B cell (primary cell): ENCODE measurements around the gene AP4E1.

Source experiments
- EZH2 ChIP-seq: IDR thresholded peaks from 2 replicates; pipeline ENCODE4 v1.6.1; 2012; ENCODE audit warnings: borderline replicate concordance, low read depth, mild to moderate bottlenecking, moderate library complexity, low read length; ENCODE audit not compliant: insufficient read depth, poor library complexity, severe bottlenecking
- TF ChIP-seq, protein P1 (sequence below): fragments of 200-600 bp; IDR thresholded peaks from one replicate; pipeline ENCODE4 v1.8.0; 2022; ENCODE audit warnings: antibody characterized with exemption, mild to moderate bottlenecking

DNA sequence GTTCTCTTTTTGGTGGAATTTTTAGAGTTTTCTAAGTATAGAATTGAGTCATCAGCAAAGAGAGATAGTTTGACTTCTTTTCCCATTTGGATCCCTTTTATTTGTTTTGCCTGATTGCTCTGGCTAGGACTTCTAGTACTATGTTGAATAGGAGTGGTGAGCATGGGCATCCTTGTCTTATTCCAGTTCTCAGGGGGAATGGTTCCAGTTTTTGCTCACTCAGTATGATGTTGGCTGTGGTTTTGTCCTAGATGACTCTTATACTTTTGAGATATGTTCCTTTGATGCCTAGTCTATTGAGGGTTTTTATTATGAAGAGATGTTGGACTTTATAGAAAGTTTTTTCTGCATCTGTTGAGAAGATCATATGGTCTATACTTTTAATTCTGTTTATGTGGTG is 113.7 kb downstream of the AP4E1 start:
- TF ChIP-seq, protein P1, sequence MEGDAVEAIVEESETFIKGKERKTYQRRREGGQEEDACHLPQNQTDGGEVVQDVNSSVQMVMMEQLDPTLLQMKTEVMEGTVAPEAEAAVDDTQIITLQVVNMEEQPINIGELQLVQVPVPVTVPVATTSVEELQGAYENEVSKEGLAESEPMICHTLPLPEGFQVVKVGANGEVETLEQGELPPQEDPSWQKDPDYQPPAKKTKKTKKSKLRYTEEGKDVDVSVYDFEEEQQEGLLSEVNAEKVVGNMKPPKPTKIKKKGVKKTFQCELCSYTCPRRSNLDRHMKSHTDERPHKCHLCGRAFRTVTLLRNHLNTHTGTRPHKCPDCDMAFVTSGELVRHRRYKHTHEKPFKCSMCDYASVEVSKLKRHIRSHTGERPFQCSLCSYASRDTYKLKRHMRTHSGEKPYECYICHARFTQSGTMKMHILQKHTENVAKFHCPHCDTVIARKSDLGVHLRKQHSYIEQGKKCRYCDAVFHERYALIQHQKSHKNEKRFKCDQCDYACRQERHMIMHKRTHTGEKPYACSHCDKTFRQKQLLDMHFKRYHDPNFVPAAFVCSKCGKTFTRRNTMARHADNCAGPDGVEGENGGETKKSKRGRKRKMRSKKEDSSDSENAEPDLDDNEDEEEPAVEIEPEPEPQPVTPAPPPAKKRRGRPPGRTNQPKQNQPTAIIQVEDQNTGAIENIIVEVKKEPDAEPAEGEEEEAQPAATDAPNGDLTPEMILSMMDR = no peak
- TF ChIP-seq EZH2 = no peak
